ENCODE results near the gene ARHGEF7.

ARHGEF7 gene

GRCh38 chr13:111336666-111337065 lies 221.6 kb downstream of the ARHGEF7 start:
- H3K36me3 ChIP-seq: no peaks in the 10 kb centered on the region
- no peak for DNase-seq
- H3K9me3 ChIP-seq: no peaks in the 10 kb centered on the region
- H3K27me3 ChIP-seq: peaks cover 29% of the 10 kb centered on the region
- H3K4me3 ChIP-seq (ENCODE audit: low read depth, low read length): no peak overlapping the region
- no peak for TF ChIP-seq CTCF (IDR thresholded peaks at IDR 0.05; ENCODE audit: low read depth, low read length)
- H3K4me1 ChIP-seq: no peaks in the 10 kb centered on the region

- H3K4me1 ChIP-seq: no peaks in the 10 kb centered on the region
- no peaks in the 10 kb centered on the region for H3K9me3 ChIP-seq
- no peak for DNase-seq
- peaks cover 29% of the 10 kb centered on the region for H3K27me3 ChIP-seq
- H3K36me3 ChIP-seq: no peaks in the 10 kb centered on the region
- H3K4me3 ChIP-seq (ENCODE audit: low read depth, low read length): no peak overlapping the region
- TF ChIP-seq CTCF (IDR thresholded peaks at IDR 0.05; ENCODE audit: low read depth, low read length): no peak
Measured at GRCh38 chr13:111337206-111337605, 222.1 kb downstream of the ARHGEF7 start.

- Histone ChIP-seq H3K9me3 (no peaks in the 10 kb centered on the region), H3K4me1 (no peaks in the 10 kb centered on the region), H3K36me3 (no peaks in the 10 kb centered on the region), H3K4me3 (ENCODE audit: low read depth, low read length) (no peak overlapping the region), H3K27me3 (peaks cover 30% of the 10 kb centered on the region)
- DNase-seq: no peak
- TF ChIP-seq CTCF (IDR thresholded peaks at IDR 0.05; ENCODE audit: low read depth, low read length): no peak
Measured at GRCh38 chr13:111337741-111338140, 222.6 kb downstream of the ARHGEF7 start.

GRCh38 chr13:111338841-111339240 lies 223.7 kb downstream of the ARHGEF7 start:
- Histone ChIP-seq H3K4me1 (no peaks in the 10 kb centered on the region), H3K27me3 (peaks cover 24% of the 10 kb centered on the region), H3K36me3 (no peaks in the 10 kb centered on the region), H3K9me3 (no peaks in the 10 kb centered on the region), H3K4me3 (ENCODE audit: low read depth, low read length) (no peak overlapping the region)
- no peak for TF ChIP-seq CTCF (IDR thresholded peaks at IDR 0.05; ENCODE audit: low read depth, low read length)
- DNase-seq: no peak

GRCh38 chr13:111339366-111340143 lies 224.4 kb downstream of the ARHGEF7 start:
- no peak overlapping the region for H3K4me3 ChIP-seq (ENCODE audit: low read depth, low read length)
- H3K27me3 ChIP-seq: peaks cover 19% of the 10 kb centered on the region
- H3K36me3 ChIP-seq: no peaks in the 10 kb centered on the region
- H3K9me3 ChIP-seq: no peaks in the 10 kb centered on the region
- TF ChIP-seq CTCF (IDR thresholded peaks at IDR 0.05; ENCODE audit: low read depth, low read length): no peak
- DNase-seq: no peak
- H3K4me1 ChIP-seq: no peaks in the 10 kb centered on the region

GRCh38 chr13:111341886-111342285 lies 226.8 kb downstream of the ARHGEF7 start:
- Histone ChIP-seq H3K9me3 (no peaks in the 10 kb centered on the region), H3K4me3 (ENCODE audit: low read depth, low read length) (no peak overlapping the region), H3K36me3 (no peaks in the 10 kb centered on the region), H3K4me1 (no peaks in the 10 kb centered on the region), H3K27me3 (peaks cover 19% of the 10 kb centered on the region)
- no peak for TF ChIP-seq CTCF (IDR thresholded peaks at IDR 0.05; ENCODE audit: low read depth, low read length)
- no peak for DNase-seq

All from BE2C (cell line).